GM23338 (cell line): ENCODE results near the gene PSG7.
"Not testable (repeated sequence)": the region's sequence is repeated elsewhere in the genome, so short reads cannot be mapped to it uniquely, and the experiment has no call there.

Source experiments
- CREB1 ChIP-seq: fragments of 250-450 bp; sonication (Bioruptor Pico); IDR thresholded peaks from 2 replicates; pipeline ENCODE4 v1.5.0; 2020; ENCODE audit warnings: low read depth, mild to moderate bottlenecking, moderate library complexity
- CTCF ChIP-seq, 2 experiments: fragments of 200-600 bp in 1 of 2; sonication (generic) in 1 of 2; conservative IDR thresholded peaks; 2 replicates each; pipeline versions ENCODE4 v1.5.1 to v1.6.1; 2016 to 2017; ENCODE audit warnings: antibody characterized with exemption in 2 of 2, low read depth in 2 of 2, mild to moderate bottlenecking in 2 of 2, moderate library complexity in 1 of 2
- EZH2 ChIP-seq: fragments of 200-600 bp; sonication (generic); IDR thresholded peaks from one replicate; pipeline ENCODE4 v1.8.0; 2017; ENCODE audit warnings: antibody characterized with exemption, mild to moderate bottlenecking, low read depth; ENCODE audit not compliant: unreplicated experiment
- EZH2phosphoT487 ChIP-seq: fragments of 200-600 bp; sonication (generic); IDR thresholded peaks from one replicate; pipeline ENCODE4 v1.8.1; 2018; ENCODE audit warnings: antibody characterized with exemption; ENCODE audit not compliant: unreplicated experiment
- JUNB ChIP-seq: IDR thresholded peaks from one replicate; pipeline ENCODE4 v1.6.1; 2016; ENCODE audit warnings: antibody characterized with exemption; ENCODE audit not compliant: unreplicated experiment
- NANOG ChIP-seq: IDR thresholded peaks from 2 replicates; pipeline ENCODE4 v1.6.1; 2016; ENCODE audit warnings: antibody characterized with exemption, borderline replicate concordance
- POLR2AphosphoS5 ChIP-seq: IDR thresholded peaks from 2 replicates; pipeline ENCODE4 v1.6.1; 2016; ENCODE audit warnings: antibody characterized with exemption, low read depth
- REST ChIP-seq: IDR thresholded peaks from one replicate; pipeline ENCODE4 v1.6.1; 2018; ENCODE audit warnings: antibody characterized with exemption; ENCODE audit not compliant: unreplicated experiment
- ZNF331 ChIP-seq: fragments of 250-450 bp; sonication (Bioruptor Pico); IDR thresholded peaks from 2 replicates; pipeline ENCODE4 v1.5.0; 2020; ENCODE audit warnings: low read depth, mild to moderate bottlenecking, moderate library complexity
- TF ChIP-seq, protein P1 (sequence below): IDR thresholded peaks from 2 replicates; pipeline ENCODE4 v1.6.1; 2016; ENCODE audit warnings: antibody characterized with exemption

DNA sequence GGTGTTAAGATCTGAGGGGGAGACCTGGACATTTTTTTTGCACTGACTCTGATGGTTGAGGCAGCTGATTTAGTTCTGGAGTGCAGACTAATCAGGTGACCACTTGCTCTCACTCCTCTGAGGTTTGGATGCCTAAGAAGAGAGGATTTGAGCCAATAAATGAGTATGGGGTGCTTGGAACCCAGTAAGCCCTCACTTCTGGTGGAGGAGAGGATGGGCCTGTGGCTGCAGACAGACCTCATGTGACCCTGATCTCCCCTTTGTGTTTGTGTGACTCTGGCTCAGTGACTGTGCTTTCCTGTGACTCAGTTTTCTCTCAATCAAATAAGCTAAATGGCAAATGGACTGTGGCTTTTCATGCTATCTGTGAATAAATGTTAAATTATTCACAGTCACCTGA is 2.8 kb downstream of the PSG7 start:
- TF ChIP-seq CREB1 (CRISPR knock-in tag); CTCF (conservative IDR thresholded peaks at IDR 0.05; ENCODE audit: low read depth in 2 of 2); POLR2AphosphoS5; REST; EZH2; NANOG; JUNB; EZH2phosphoT487; ZNF331 (CRISPR knock-in tag): not testable (repeated sequence)
- TF ChIP-seq, protein P1, sequence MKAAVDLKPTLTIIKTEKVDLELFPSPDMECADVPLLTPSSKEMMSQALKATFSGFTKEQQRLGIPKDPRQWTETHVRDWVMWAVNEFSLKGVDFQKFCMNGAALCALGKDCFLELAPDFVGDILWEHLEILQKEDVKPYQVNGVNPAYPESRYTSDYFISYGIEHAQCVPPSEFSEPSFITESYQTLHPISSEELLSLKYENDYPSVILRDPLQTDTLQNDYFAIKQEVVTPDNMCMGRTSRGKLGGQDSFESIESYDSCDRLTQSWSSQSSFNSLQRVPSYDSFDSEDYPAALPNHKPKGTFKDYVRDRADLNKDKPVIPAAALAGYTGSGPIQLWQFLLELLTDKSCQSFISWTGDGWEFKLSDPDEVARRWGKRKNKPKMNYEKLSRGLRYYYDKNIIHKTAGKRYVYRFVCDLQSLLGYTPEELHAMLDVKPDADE = not testable (repeated sequence)
